K562 (cell line): Measurements from ENCODE around the gene CERS4.
"Not testable (repeated sequence)": the region's sequence is repeated elsewhere in the genome, so short reads cannot be mapped to it uniquely, and the experiment has no call there.

Experiments
- AFF4 ChIP-seq: sonication (generic); formaldehyde crosslinking; IDR thresholded peaks from 2 replicates; pipeline ENCODE4 v1.8.0; 2023; ENCODE audit warnings: mild to moderate bottlenecking, missing genetic modification reagents
- CCAR2 ChIP-seq: fragments of 200-400 bp; formaldehyde crosslinking; IDR thresholded peaks from 2 replicates; pipeline ENCODE4 v1.6.1; 2017; ENCODE audit warnings: mild to moderate bottlenecking, low read depth, low read length
- CTCF ChIP-seq, 3 experiments: IDR thresholded peaks in 2 of 3; conservative IDR thresholded peaks in 1 of 3; 2 replicates each; pipeline ENCODE4 v1.5.1; 2011 to 2012; ENCODE audit warnings: low read length in 3 of 3, mild to moderate bottlenecking in 3 of 3, control low read depth in 2 of 3, improper control_type of control experiment in 1 of 3, inconsistent platforms in 1 of 3, low read depth in 1 of 3, mixed read lengths in 1 of 3, moderate library complexity in 1 of 3; ENCODE audit not compliant: insufficient read depth in 2 of 3
- EZH2 ChIP-seq: IDR thresholded peaks from 2 replicates; pipeline ENCODE4 v1.6.1; 2012; ENCODE audit warnings: low read depth, mild to moderate bottlenecking, inconsistent platforms, low read length, borderline replicate concordance
- HOMEZ ChIP-seq: fragments of 250-450 bp; sonication (Bioruptor Pico); IDR thresholded peaks from 2 replicates; pipeline ENCODE4 v1.4.0; 2020; ENCODE audit warnings: mild to moderate bottlenecking, moderate library complexity
- SIN3A ChIP-seq, 2 experiments: fragments of 150-350 bp in 1 of 2; IDR thresholded peaks; 2 replicates each; pipeline ENCODE4 v1.6.1; 2011 to 2016; ENCODE audit warnings: borderline replicate concordance in 2 of 2, low read depth in 2 of 2, low read length in 2 of 2, mild to moderate bottlenecking in 2 of 2, moderate library complexity in 2 of 2; ENCODE audit not compliant: control insufficient read depth in 1 of 2
- TFAP4 ChIP-seq: sonication (generic); formaldehyde crosslinking; IDR thresholded peaks from 2 replicates; pipeline ENCODE4 v1.8.0; 2022; ENCODE audit warnings: missing genetic modification reagents, mild to moderate bottlenecking, moderate library complexity, borderline replicate concordance
- ZBTB8A ChIP-seq: fragments of 450-650 bp; IDR thresholded peaks from 2 replicates; pipeline ENCODE4 v1.6.1; 2018; ENCODE audit warnings: mild to moderate bottlenecking, moderate library complexity; ENCODE audit not compliant: partially characterized antibody
- ZHX1 ChIP-seq: fragments of 150-350 bp; conservative IDR thresholded peaks from 2 replicates; pipeline ENCODE4 v1.6.1; 2014; ENCODE audit warnings: low read length
- ZNF140 ChIP-seq: fragments of 250-450 bp; sonication (Bioruptor Pico); IDR thresholded peaks from 2 replicates; pipeline ENCODE4 v1.8.0; 2021; ENCODE audit warnings: moderate library complexity, mild to moderate bottlenecking, inconsistent platforms
- ZNF174 ChIP-seq: fragments of 250-450 bp; sonication (Bioruptor Pico); IDR thresholded peaks from 2 replicates; pipeline ENCODE4 v1.4.0; 2020; ENCODE audit warnings: mild to moderate bottlenecking
- ZNF655 ChIP-seq: fragments of 250-450 bp; sonication (Bioruptor Pico); IDR thresholded peaks from 2 replicates; pipeline ENCODE4 v1.5.0; 2021

GRCh38 chr19:8223442-8223841 is 14.3 kb downstream of the CERS4 start:
- not testable (repeated sequence) for TF ChIP-seq CTCF (IDR thresholded peaks at IDR 0.05 in 2 of 3, conservative IDR thresholded peaks at IDR 0.05 in 1 of 3; ENCODE audit: insufficient read depth in 2 of 3, low read depth in 1 of 3, low read length in 3 of 3); ZNF174 (CRISPR knock-in tag); ZHX1; CCAR2; AFF4 (CRISPR knock-in tag); HOMEZ; EZH2; ZNF655 (CRISPR knock-in tag); ZNF140; SIN3A (IDR thresholded peaks at IDR 0.05; ENCODE audit: borderline replicate concordance in 2 of 2, control insufficient read depth in 1 of 2, low read depth in 2 of 2, low read length in 2 of 2); ZBTB8A; TFAP4 (CRISPR knock-in tag)
